CD4-positive, alpha-beta T cell treated with Interleukin-17A for 1 hour (primary cell): ENCODE measurements around the gene LMAN1.
A peak's percentile ranks its signal among the peaks of the same experiment; 100 is the strongest.

Experiments used
- DNase-seq: peaks from one replicate; pipeline ENCODE4 v3.0.0-alpha.2; 2020

LMAN1 gene

GRCh38 chr18:59360381-59360780 is 1.3 kb upstream of the LMAN1 start:
- DNase-seq = no peak

- no peak for DNase-seq
Measured at GRCh38 chr18:59359576-59359952, 499 bp upstream of the LMAN1 start.

DNA sequence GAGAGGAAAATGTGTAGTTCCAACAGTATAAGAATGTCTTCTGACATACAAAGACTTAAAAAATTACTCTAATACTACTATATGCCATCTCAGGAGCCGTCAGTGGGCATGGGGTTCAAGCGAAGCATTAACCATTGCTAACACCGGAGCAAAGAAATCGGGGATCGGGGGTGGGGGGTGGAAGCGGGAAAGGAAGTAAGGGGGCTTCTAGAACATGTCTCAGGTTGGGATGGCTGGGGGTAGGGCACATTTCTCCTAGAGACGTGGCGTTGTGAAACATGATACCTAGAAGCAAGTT is 702 bp downstream of the LMAN1 start:
- peak; percentile 8 for DNase-seq

GRCh38 chr18:59357928-59358327 is 1.1 kb downstream of the LMAN1 start:
- peak; percentile 42 for DNase-seq

DNA sequence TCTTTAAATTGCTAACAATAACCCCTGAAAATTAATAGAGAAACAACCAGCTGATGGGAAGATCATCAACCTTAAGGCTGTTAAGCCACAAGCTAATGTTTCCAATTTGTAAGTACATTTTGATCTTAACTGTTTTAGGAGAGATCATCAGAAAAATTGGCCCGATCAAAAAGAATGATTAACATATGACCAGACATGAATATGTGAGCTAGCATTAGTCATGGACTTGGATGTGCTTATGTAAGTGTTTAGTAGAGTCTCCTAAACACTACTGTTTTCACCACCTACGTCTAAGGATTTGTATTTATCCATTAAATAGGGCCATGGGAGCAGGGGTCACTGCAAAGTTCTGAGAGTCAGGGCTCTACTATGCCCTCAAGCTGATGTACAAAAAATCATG is 4.3 kb downstream of the LMAN1 start:
- DNase-seq = no peak

GRCh38 chr18:59353079-59353680 is 5.9 kb downstream of the LMAN1 start:
- DNase-seq = no peak

- no peak for DNase-seq
Measured at GRCh38 chr18:59352250-59352855, 6.7 kb downstream of the LMAN1 start.

DNA sequence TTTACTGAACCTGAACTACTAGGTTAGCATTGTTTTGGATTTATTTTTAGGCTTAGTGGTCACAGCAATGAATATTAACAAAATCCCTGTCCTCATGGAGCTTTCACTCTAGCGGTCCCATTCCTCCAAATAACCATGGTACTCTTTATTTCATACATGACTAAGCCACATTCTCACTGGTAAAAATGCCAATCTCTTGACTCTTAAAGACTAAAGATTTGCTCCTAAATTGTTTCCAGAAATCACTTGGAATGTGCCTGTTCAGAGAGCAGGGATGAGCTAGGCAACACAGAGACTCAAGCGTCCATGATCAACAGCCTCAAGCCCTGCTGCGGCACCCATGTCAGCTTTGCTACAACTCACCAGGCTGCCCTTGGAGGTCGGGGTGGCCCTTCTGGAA is 13.5 kb downstream of the LMAN1 start:
- DNase-seq = no peak

- no peak for DNase-seq
Measured at GRCh38 chr18:59344996-59345395, 14.1 kb downstream of the LMAN1 start.

- no peak for DNase-seq
Measured at GRCh38 chr18:59343926-59344325, 15.1 kb downstream of the LMAN1 start.

DNA sequence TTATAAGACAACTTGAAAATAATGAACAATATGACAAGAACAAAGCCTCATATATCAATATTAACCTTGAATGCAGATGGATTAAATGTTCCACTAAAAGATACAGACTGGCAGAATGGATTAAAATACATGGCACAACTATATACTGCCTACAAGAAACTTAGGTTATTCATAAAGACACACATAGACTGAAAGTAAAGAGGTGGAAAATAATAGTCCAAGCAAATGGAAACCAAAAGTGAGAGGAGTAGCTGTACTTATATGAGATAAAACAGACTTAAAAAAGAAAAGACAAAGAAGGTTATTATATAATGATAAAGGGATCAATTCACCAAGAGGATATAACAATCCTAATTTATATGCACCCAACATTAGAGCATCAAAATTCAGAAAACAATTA is 18.2 kb downstream of the LMAN1 start:
- DNase-seq = no peak

DNA sequence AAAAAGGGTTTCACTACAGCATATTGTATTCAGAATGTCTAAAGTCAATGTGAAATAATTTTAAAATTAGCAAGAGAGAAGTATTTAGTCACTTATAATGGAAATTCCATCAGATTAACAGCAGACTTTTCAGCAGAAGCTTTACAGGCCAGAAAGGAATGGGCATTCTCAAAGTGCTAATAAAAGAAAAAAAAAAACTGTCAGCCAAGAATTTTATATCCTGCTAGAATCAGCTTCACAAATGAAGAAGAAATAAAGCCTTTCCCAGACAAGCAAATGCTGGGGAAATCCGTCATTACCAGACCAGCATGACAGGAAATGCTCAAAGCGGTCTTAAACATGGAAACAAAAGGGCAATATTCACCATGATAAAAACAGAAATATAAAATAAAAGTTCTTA is 18.8 kb downstream of the LMAN1 start:
- DNase-seq = no peak

DNA sequence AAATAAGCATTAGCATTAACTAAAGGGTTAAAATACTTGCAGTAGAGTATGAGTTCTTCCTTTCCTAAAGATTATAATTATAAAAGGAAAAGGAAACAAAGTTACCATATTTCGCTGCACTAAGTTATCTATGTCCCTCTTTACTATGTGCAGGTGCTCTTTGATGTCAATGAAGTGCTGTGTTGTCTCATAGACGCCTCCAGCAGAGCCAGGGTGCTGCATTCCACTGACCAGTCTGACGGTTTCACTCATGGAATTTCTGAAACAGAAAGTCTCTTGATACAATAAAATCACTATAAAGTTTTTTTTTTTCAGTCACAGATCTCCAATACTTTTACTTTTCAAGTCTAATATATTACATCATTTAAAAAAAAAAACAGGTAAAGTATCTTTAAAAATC is 26.1 kb downstream of the LMAN1 start:
- DNase-seq = no peak

DNA sequence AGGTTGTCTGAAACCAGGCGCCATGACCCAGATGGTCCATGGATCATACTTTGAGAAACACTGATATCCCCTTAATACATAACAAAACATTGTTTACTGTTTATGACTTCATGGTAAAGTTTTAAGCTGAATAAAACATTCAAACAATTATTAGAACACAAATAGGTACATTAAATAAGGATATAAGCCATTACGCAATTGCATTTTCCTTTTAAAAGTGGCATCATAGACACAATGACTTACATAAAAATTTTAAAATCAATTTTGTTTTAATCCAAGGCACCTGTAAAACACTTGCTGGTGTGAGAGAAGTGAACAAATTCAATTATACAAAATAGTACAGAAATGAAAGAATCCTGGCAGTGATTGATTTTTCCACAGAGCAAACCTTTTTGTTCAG is 30.4 kb downstream of the LMAN1 start:
- DNase-seq = no peak

DNA sequence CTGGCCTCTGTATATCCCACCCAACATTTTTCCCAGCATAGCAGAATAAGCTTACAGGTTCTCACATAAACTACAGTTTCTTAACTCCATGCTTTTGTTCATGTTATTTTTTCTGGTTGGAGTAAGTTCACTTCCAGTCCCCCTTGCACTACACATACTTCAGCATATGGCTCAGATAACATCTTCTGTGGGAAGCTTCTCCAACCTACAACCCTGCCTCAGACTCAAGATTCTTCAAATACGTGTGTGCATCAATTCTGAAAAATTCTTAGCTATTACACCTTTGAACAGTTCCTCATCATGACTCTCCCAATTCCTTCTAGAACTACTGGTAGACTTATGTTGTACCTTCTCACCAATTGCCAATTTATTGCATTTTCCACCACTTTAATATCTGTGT is 33.1 kb downstream of the LMAN1 start:
- no peak for DNase-seq

GRCh38 chr18:59324623-59324971 is 34.5 kb downstream of the LMAN1 start:
- DNase-seq = no peak

- no peak for DNase-seq
Measured at GRCh38 chr18:59323931-59324622, 35.0 kb downstream of the LMAN1 start.

DNA sequence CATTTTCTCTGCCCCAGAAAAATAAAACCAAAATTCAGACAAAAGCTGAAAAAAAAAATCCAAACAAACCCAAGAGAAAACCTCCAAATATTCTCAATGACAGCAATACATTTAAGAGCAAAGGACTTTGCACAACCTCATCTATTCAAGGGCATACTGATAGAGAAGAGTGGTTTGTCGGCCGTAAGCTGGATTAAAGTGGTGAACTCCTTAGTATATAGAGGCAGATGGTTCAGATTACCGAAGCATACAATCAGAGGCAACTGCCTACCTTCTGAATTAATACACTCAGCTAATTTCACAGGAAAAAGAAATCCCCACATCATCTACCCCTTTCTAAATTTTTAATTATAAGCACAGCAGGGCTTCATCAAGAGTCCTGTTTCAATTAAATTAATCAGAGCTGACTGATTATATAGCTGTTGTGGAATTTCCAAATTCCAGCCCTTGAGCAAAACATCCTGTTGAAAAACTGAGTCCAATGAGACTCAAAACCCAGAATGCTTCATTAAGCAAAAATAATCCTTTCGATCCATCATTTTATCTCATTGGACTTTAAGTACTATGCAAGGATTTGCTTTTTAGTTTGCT is 40.5 kb downstream of the LMAN1 start, which contains the start of gene CPLX4:
TSS of gene CPLX4 (minus strand) at position 190 of the 591 bp plus-strand sequence. CDS start at position 3, 187 bp downstream.
- DNase-seq = no peak

DNA sequence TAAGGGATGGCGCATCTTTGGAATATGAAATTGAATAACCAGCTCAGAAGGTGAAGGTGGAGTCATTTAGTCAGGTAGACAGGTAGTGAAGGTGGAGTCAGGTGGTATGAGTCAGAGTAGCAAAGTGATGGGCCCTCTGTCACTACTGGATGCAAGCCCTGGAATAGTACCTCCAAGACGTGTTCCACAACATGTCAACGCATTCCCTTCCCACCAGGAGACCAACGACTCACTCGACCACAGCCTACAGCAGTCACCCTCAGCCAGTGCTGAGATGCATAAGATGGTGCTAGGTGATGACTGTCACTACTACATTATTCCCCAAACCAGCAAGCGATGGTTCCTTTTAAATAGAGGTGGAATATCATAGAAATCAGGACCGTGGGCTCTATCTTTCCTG is 47.4 kb downstream of the LMAN1 start:
- DNase-seq = no peak

- no peak for DNase-seq
Measured at GRCh38 chr18:59308938-59309260, 50.2 kb downstream of the LMAN1 start.

DNA sequence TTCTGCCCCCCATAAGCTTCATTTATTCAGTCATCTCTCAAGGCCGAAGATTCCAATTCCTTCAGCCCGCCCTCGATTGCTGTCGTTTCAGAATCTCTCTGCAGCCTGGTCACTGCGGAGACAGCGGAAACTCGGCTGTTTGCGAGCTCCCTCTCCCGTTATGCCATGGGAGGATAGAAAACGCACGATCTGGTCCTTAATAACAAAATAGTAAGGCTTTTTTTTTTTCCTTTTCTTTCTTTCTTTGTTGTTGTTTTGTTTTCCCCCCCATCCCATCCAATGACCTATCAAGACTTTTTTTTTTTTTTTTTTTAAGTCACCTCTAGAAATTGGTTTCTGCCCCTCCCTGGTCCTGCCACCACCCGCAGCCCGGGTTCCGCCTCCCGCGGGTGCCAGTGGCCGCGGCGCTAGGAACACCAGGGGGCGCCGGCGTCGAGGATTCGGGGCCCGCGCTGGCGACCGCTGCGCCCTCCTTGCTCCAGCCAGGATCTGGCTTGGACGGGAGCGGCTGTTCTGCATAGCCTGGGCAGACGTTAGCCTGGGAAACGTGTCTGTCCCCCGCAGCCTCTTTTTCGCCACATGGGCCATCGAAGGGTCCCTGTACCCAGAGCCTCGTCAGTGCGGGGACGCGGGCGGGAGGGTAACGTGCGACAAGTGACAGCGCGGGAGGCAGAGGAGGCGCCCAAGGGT is 50.7 kb downstream of the LMAN1 start:
- DNase-seq = peak; percentile 52

- no peak for DNase-seq
Measured at GRCh38 chr18:59306640-59307039, 52.4 kb downstream of the LMAN1 start.

DNA sequence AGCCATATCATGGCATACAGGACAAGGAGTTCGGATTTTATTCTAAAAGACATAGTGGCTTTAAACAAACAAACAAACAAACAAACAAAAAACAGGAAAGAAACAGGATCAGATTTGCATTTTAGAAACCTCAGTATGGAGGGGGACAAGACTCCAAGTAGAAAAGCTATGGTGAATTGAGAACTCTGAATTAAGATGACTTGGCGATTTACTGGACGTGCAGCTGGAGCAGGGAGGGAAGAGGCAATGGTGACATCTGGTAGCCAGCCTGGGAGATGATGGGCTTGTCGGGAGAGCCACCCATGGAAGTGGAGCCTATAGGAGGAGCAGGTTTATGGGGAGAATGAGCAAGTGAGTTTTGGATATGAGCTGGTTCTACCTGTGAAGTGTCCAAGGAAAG is 53.8 kb downstream of the LMAN1 start:
- DNase-seq = no peak

- DNase-seq = no peak
Measured at GRCh38 chr18:59303656-59304195, 55.3 kb downstream of the LMAN1 start.
